Medulla oblongata (tissue), 1 donor: ENCODE data around the gene ADAMTS2.

Source experiments
- DNase-seq: peaks from one replicate; pipeline ENCODE4 v3.0.0-alpha.2; 2015; ENCODE audit errors: extremely low spot score

The ADAMTS2 gene

GRCh38 chr5:179345433-179346321 is at the start of gene ADAMTS2:
ADAMTS2 (minus strand) TSS chr5:179345461; CDS start chr5:179345328, 133 bp downstream.
- DNase-seq, result peak; percentile 21

GRCh38 chr5:179393078-179393477 is 47.8 kb upstream of the ADAMTS2 start:
- DNase-seq, result no peak

- DNase-seq, result no peak
Observed at GRCh38 chr5:179387151-179388110, 42.2 kb upstream of the ADAMTS2 start.

- DNase-seq, result no peak
Observed at GRCh38 chr5:179385914-179386313, 40.7 kb upstream of the ADAMTS2 start.

- DNase-seq, result no peak
Observed at GRCh38 chr5:179382486-179382885, 37.2 kb upstream of the ADAMTS2 start.

GRCh38 chr5:179381691-179382090 is 36.4 kb upstream of the ADAMTS2 start:
- no peak for DNase-seq

GRCh38 chr5:179380211-179381035 is 35.2 kb upstream of the ADAMTS2 start:
- no peak for DNase-seq

GRCh38 chr5:179379321-179379890 is 34.1 kb upstream of the ADAMTS2 start:
- DNase-seq, result no peak

GRCh38 chr5:179378441-179379271 is 33.4 kb upstream of the ADAMTS2 start:
- no peak for DNase-seq

GRCh38 chr5:179378116-179378440 is 32.8 kb upstream of the ADAMTS2 start:
- no peak for DNase-seq

- DNase-seq, result no peak
Observed at GRCh38 chr5:179377421-179378115, 32.3 kb upstream of the ADAMTS2 start.

- no peak for DNase-seq
Observed at GRCh38 chr5:179376701-179377420, 31.6 kb upstream of the ADAMTS2 start.

GRCh38 chr5:179375831-179376365 is 30.6 kb upstream of the ADAMTS2 start:
- no peak for DNase-seq

GRCh38 chr5:179375236-179375685 is 30.0 kb upstream of the ADAMTS2 start:
- DNase-seq, result no peak

- DNase-seq, result no peak
Observed at GRCh38 chr5:179374506-179375235, 29.4 kb upstream of the ADAMTS2 start.

- no peak for DNase-seq
Observed at GRCh38 chr5:179373961-179374505, 28.8 kb upstream of the ADAMTS2 start.

GRCh38 chr5:179373101-179373934 is 28.1 kb upstream of the ADAMTS2 start:
- no peak for DNase-seq
